Endothelial cell of umbilical vein (primary cell): ENCODE data around the gene FOXM1.

Experiments used
- EZH2 ChIP-seq: IDR thresholded peaks from 2 replicates; pipeline ENCODE4 v1.6.1; 2012; ENCODE audit warnings: borderline replicate concordance, low read depth, mild to moderate bottlenecking, moderate library complexity, low read length, inconsistent platforms; ENCODE audit not compliant: severe bottlenecking
- FOS ChIP-seq: IDR thresholded peaks from 2 replicates; pipeline ENCODE4 v1.6.1; 2011; ENCODE audit warnings: mild to moderate bottlenecking, low read length, moderate library complexity, borderline replicate concordance; ENCODE audit not compliant: insufficient read depth
- GATA2 ChIP-seq: IDR thresholded peaks from 2 replicates; pipeline ENCODE4 v1.7.0; 2011; ENCODE audit warnings: low read depth, mild to moderate bottlenecking, moderate library complexity, mixed read lengths, low read length; ENCODE audit not compliant: insufficient read length, insufficient read depth
- JUN ChIP-seq: IDR thresholded peaks from 2 replicates; pipeline ENCODE4 v1.6.1; 2011; ENCODE audit warnings: borderline replicate concordance, low read depth; ENCODE audit not compliant: insufficient read length, insufficient read depth
- MYC ChIP-seq: IDR thresholded peaks from one replicate; pipeline ENCODE4 v1.6.1; 2011; ENCODE audit warnings: mild to moderate bottlenecking, low read depth, low read length
- POLR2A ChIP-seq: IDR thresholded peaks from 2 replicates; pipeline ENCODE4 v1.6.1; 2012; ENCODE audit warnings: low read depth, mild to moderate bottlenecking, control low read depth, low read length
- POLR2AphosphoS5 ChIP-seq: IDR thresholded peaks from 2 replicates; pipeline ENCODE4 v1.6.1; 2012; ENCODE audit warnings: low read depth, mild to moderate bottlenecking, control low read depth, low read length, moderate library complexity; ENCODE audit not compliant: insufficient read depth
- TF ChIP-seq, protein P1 (sequence below), 2 donors: IDR thresholded peaks; 1 replicate in 1 of 2; 2 replicates in 1 of 2; pipeline ENCODE4 v1.5.1; 2011; ENCODE audit warnings: low read length in 2 of 2, mild to moderate bottlenecking in 2 of 2, moderate library complexity in 2 of 2, control low read depth in 1 of 2, inconsistent platforms in 1 of 2, low read depth in 1 of 2; ENCODE audit not compliant: insufficient read depth in 1 of 2; ENCODE audit errors: extremely low read depth in 1 of 2
- TF ChIP-seq, protein P2 (sequence below): IDR thresholded peaks from 2 replicates; pipeline ENCODE4 v1.6.1; 2011; ENCODE audit not compliant: insufficient read depth, insufficient read length

DNA sequence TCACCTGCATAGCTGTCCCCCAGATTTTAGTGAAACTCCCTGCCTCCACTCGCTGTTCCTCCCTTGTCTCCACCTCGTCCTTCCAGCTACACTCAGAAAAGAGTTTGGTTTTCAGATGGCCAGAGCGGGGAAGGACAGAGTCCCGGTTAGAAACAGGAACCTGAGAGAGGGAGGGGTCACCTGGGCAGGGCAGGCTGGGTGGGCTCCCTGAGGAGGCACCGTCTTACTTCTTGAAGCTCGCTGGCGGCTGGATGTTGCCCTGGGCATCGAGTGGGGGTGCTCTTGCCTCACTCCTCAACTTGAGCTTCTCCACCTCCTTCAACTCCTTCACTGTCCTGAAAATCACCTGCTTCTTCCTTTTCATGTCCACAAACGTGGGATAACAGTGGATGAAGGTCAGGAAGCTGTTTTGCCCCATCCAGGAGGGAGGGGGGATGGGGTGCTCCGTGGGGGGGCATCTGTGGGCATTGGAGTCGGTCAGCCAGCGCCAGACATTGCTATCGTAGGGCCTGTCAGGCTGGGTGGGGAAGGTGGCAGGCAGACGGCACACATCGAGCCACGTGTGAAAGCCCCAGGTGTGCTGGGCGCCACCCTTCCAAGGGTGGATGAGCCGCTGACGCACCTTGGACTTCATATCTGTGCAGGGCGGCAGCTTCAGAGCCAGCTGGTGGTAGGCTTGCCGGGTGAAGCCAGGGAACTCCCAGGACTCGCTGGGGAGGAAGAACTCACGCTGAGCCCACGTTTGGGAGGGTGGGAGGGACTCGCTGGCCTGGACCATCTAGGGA lies 22.1 kb downstream of the FOXM1 start:
- TF ChIP-seq POLR2AphosphoS5, result no peak
- TF ChIP-seq EZH2, result no peak
- TF ChIP-seq, protein P1, sequence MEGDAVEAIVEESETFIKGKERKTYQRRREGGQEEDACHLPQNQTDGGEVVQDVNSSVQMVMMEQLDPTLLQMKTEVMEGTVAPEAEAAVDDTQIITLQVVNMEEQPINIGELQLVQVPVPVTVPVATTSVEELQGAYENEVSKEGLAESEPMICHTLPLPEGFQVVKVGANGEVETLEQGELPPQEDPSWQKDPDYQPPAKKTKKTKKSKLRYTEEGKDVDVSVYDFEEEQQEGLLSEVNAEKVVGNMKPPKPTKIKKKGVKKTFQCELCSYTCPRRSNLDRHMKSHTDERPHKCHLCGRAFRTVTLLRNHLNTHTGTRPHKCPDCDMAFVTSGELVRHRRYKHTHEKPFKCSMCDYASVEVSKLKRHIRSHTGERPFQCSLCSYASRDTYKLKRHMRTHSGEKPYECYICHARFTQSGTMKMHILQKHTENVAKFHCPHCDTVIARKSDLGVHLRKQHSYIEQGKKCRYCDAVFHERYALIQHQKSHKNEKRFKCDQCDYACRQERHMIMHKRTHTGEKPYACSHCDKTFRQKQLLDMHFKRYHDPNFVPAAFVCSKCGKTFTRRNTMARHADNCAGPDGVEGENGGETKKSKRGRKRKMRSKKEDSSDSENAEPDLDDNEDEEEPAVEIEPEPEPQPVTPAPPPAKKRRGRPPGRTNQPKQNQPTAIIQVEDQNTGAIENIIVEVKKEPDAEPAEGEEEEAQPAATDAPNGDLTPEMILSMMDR (IDR thresholded peaks at IDR 0.05; ENCODE audit: extremely low read depth in 1 of 2, insufficient read depth in 1 of 2, low read depth in 1 of 2, low read length in 2 of 2), result no peak
- no peak for TF ChIP-seq POLR2A
- TF ChIP-seq, protein P2, sequence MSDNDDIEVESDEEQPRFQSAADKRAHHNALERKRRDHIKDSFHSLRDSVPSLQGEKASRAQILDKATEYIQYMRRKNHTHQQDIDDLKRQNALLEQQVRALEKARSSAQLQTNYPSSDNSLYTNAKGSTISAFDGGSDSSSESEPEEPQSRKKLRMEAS, result no peak
- TF ChIP-seq MYC, result no peak
- TF ChIP-seq GATA2, result no peak
- no peak for TF ChIP-seq FOS
- no peak for TF ChIP-seq JUN
